IMR-90 (cell line): ENCODE results near the gene CABP4. TPM values are rescaled to one million over a fixed set of nuclear protein-coding genes. Genes with fewer than 3 reads are reported as not detected.

Experiments
- ATAC-seq: fragments of 200-7000 bp; cut with Tn5 transposase; 2 replicates; pipeline ENCODE4 v1.9.1; 2020; ENCODE audit warnings: low read depth, mild to moderate bottlenecking, moderate library complexity
- BruUV-seq: library from RNA; stranded (reverse); fragments of 400-500 nt; replicated peaks from 2 replicates; lab custom pipeline; 2021; lab: Mats Ljungman, UMichigan
- CTCF ChIA-PET: fragments of 300-600 bp; formaldehyde crosslinking; extraction: SDS; loops from one replicate; lab custom pipeline; 2021; ENCODE audit warnings: antibody characterized with exemption; lab: Yijun Ruan, JAX
- POLR2A ChIA-PET: fragments of 300-600 bp; sonication (Branson Sonifier 250); formaldehyde crosslinking; loops from one replicate; lab custom pipeline; 2022; ENCODE audit warnings: antibody characterized with exemption; ENCODE audit not compliant: unreplicated experiment; lab: Charles Lee
- DNase-seq: peaks from one replicate; pipeline ENCODE4 v3.0.0; 2013
- H2AFZ ChIP-seq: replicated peaks from 2 replicates; pipeline ENCODE3; 2013; ENCODE audit warnings: low read length, mild to moderate bottlenecking; ENCODE audit not compliant: poor library complexity
- H2AK5ac ChIP-seq: 2 replicates; pipeline ENCODE4 v1.6.1; 2013; ENCODE audit warnings: low read depth, low read length, inconsistent platforms
- H2AK9ac ChIP-seq: replicated peaks from 2 replicates; pipeline ENCODE3; 2013; ENCODE audit warnings: mild to moderate bottlenecking, low read depth, low read length, moderate library complexity; ENCODE audit not compliant: poor library complexity
- H2BK120ac ChIP-seq: 2 replicates; pipeline ENCODE4 v1.6.1; 2013; ENCODE audit warnings: low read depth, low read length, inconsistent platforms
- H2BK15ac ChIP-seq: 3 replicates; pipeline ENCODE4 v1.6.1; 2013; ENCODE audit warnings: low read depth, low read length, inconsistent platforms
- H2BK20ac ChIP-seq: 2 replicates; pipeline ENCODE4 v1.6.1; 2013; ENCODE audit warnings: low read depth, mild to moderate bottlenecking, inconsistent platforms, low read length, moderate library complexity
- H2BK5ac ChIP-seq: 2 replicates; pipeline ENCODE4 v1.6.1; 2013; ENCODE audit warnings: mild to moderate bottlenecking, low read depth, low read length, inconsistent platforms; ENCODE audit not compliant: poor library complexity, severe bottlenecking
- H3K14ac ChIP-seq: replicated peaks from 2 replicates; pipeline ENCODE4 v1.6.1; 2013; ENCODE audit warnings: low read depth, low read length, inconsistent platforms
- H3K18ac ChIP-seq: 2 replicates; pipeline ENCODE4 v1.6.1; 2013; ENCODE audit warnings: low read depth, low read length, control low read depth
- H3K23ac ChIP-seq: 2 replicates; pipeline ENCODE4 v1.6.1; 2013; ENCODE audit warnings: low read depth, low read length, inconsistent platforms
- H3K27ac ChIP-seq: 2 replicates; pipeline ENCODE4 v1.5.1; 2013; ENCODE audit warnings: mild to moderate bottlenecking, control low read depth, low read length; ENCODE audit not compliant: insufficient read depth
- H3K27me3 ChIP-seq: 2 replicates; pipeline ENCODE4 v1.6.1; 2013; ENCODE audit warnings: low read length; ENCODE audit not compliant: control insufficient read depth, insufficient read depth
- H3K36me3 ChIP-seq: 2 replicates; pipeline ENCODE4 v1.6.1; 2013; ENCODE audit warnings: low read length, mixed read lengths; ENCODE audit not compliant: control insufficient read depth, insufficient read depth
- H3K4ac ChIP-seq: 2 replicates; pipeline ENCODE4 v1.6.1; 2013; ENCODE audit warnings: low read depth, low read length, inconsistent platforms
- H3K4me1 ChIP-seq: 2 replicates; pipeline ENCODE4 v1.6.1; 2013; ENCODE audit warnings: low read length, mixed read lengths; ENCODE audit not compliant: control insufficient read depth, insufficient read depth
- H3K4me2 ChIP-seq: 2 replicates; pipeline ENCODE4 v1.6.1; 2013; ENCODE audit warnings: low read depth, mild to moderate bottlenecking, control low read depth, low read length, moderate library complexity
- H3K4me3 ChIP-seq: 2 replicates; pipeline ENCODE4 v1.5.1; 2013; ENCODE audit warnings: low read depth, mild to moderate bottlenecking, control low read depth, low read length, moderate library complexity; ENCODE audit not compliant: insufficient read depth
- H3K56ac ChIP-seq: 2 replicates; pipeline ENCODE4 v1.6.1; 2013; ENCODE audit warnings: low read length, inconsistent platforms; ENCODE audit not compliant: insufficient read depth; ENCODE audit errors: extremely low read depth
- H3K79me1 ChIP-seq, 2 experiments: 2 replicates each; pipeline ENCODE4 v1.6.1; 2013; ENCODE audit warnings: low read length in 2 of 2, inconsistent platforms in 1 of 2, low read depth in 1 of 2
- H3K9ac ChIP-seq: 2 replicates; pipeline ENCODE4 v1.6.1; 2013; ENCODE audit warnings: low read depth, low read length, control low read depth
- H3K9me1 ChIP-seq: 2 replicates; pipeline ENCODE4 v1.6.1; 2013; ENCODE audit warnings: low read length, inconsistent platforms; ENCODE audit not compliant: insufficient read depth
- H3K9me3 ChIP-seq: 2 replicates; pipeline ENCODE4 v1.6.1; 2013; ENCODE audit warnings: low read length; ENCODE audit not compliant: control insufficient read depth, insufficient read depth
- H4K20me1 ChIP-seq: 2 replicates; pipeline ENCODE4 v1.6.1; 2013; ENCODE audit warnings: low read length, inconsistent platforms; ENCODE audit not compliant: insufficient read depth
- H4K5ac ChIP-seq: 2 replicates; pipeline ENCODE4 v1.6.1; 2013; ENCODE audit warnings: mild to moderate bottlenecking, low read depth, low read length, control low read depth
- H4K8ac ChIP-seq, 2 experiments: 2 replicates each; pipeline ENCODE4 v1.6.1; 2013; ENCODE audit warnings: low read depth in 2 of 2, low read length in 2 of 2, control low read depth in 1 of 2, inconsistent platforms in 1 of 2
- H4K91ac ChIP-seq: 2 replicates; pipeline ENCODE4 v1.6.1; 2013; ENCODE audit warnings: low read depth, low read length, inconsistent platforms; ENCODE audit not compliant: insufficient read depth
- BHLHE40 ChIP-seq: fragments of 150-350 bp; IDR thresholded peaks from 2 replicates; pipeline ENCODE4 v1.6.1; 2016; ENCODE audit warnings: mild to moderate bottlenecking, low read depth, low read length
- CEBPB ChIP-seq: IDR thresholded peaks from 2 replicates; pipeline ENCODE4 v1.6.1; 2012; ENCODE audit warnings: low read depth, low read length, improper control_type of control experiment
- CHD1 ChIP-seq: IDR thresholded peaks from 2 replicates; pipeline ENCODE4 v1.6.1; 2012; ENCODE audit warnings: low read depth, low read length, improper control_type of control experiment
- FOS ChIP-seq: fragments of 150-350 bp; IDR thresholded peaks from 2 replicates; pipeline ENCODE4 v1.6.1; 2016; ENCODE audit warnings: low read depth, low read length
- MAFK ChIP-seq: IDR thresholded peaks from 2 replicates; pipeline ENCODE4 v1.6.1; 2012; ENCODE audit warnings: low read depth, low read length, improper control_type of control experiment
- MAZ ChIP-seq: IDR thresholded peaks from 2 replicates; pipeline ENCODE4 v1.6.1; 2012; ENCODE audit warnings: low read depth, mild to moderate bottlenecking, low read length, improper control_type of control experiment, moderate library complexity, borderline replicate concordance
- MXI1 ChIP-seq: IDR thresholded peaks from 2 replicates; pipeline ENCODE4 v1.6.1; 2012; ENCODE audit warnings: low read depth, mild to moderate bottlenecking, low read length, moderate library complexity, borderline replicate concordance
- NFE2L2 ChIP-seq: fragments of 150-350 bp; IDR thresholded peaks from 2 replicates; pipeline ENCODE4 v1.6.1; 2016; ENCODE audit warnings: low read depth, mild to moderate bottlenecking, low read length
- POLR2A ChIP-seq: IDR thresholded peaks from 2 replicates; pipeline ENCODE4 v1.6.1; 2012; ENCODE audit warnings: mild to moderate bottlenecking, low read depth, low read length
- RAD21 ChIP-seq: IDR thresholded peaks from 2 replicates; pipeline ENCODE4 v1.6.1; 2012; ENCODE audit warnings: low read length, improper control_type of control experiment
- RCOR1 ChIP-seq: IDR thresholded peaks from 2 replicates; pipeline ENCODE4 v1.6.1; 2012; ENCODE audit warnings: mild to moderate bottlenecking, low read length, improper control_type of control experiment; ENCODE audit not compliant: insufficient replicate concordance
- RFX5 ChIP-seq: IDR thresholded peaks from 2 replicates; pipeline ENCODE4 v1.8.0; 2012; ENCODE audit warnings: low read depth, mild to moderate bottlenecking, low read length, moderate library complexity
- SMC3 ChIP-seq: fragments of 150-350 bp; IDR thresholded peaks from 2 replicates; pipeline ENCODE4 v1.6.1; 2016; ENCODE audit warnings: low read depth, mild to moderate bottlenecking, antibody characterized with exemption, low read length, moderate library complexity
- WGBS, 2 experiments: methylation state at CpG; one replicate each; pipeline versions ENCODE4 v1.1.5 to v1.1.7; 2013; ENCODE audit warnings: missing lambda C conversion rate in 2 of 2; ENCODE audit not compliant: insufficient read length in 1 of 2; ENCODE audit errors: extremely low coverage in 2 of 2; 5-methylcytosine and 5-hydroxymethylcytosine counted together
- dilution Hi-C: fragments of 300-500 bp; cut with HindIII; formaldehyde crosslinking; loops from one replicate; pipeline ENCODE4 v1.14.3; 2018; ENCODE audit warnings: low sequenced_read_pairs; ENCODE audit not compliant: unreplicated experiment
- in situ Hi-C: fragments of 300-500 bp; cut with MboI; formaldehyde crosslinking; loops from 3 replicates; pipeline ENCODE4 v1.14.3; 2019; ENCODE audit warnings: low sequenced_read_pairs, inconsistent platforms, mixed read lengths
- intact Hi-C: fragments of 100-400 bp; cut with micrococcal nuclease; formaldehyde crosslinking; loops from 2 replicates; pipeline ENCODE4 v1.10.0; 2022
- polyA plus RNA-seq, 3 experiments: library from polyadenylated mRNA; depleted of rRNA; stranded (reverse); fragments of >200 nt; gene quantifications; 2 replicates each; pipeline ENCODE4 v1.2.3, GENCODE V29; 2012; ENCODE audit warnings: low replicate concordance in 1 of 3
- total RNA-seq: library from RNA; depleted of rRNA; stranded (reverse); fragments of >200 nt; gene quantifications from 2 replicates; pipeline ENCODE4 v1.2.3, GENCODE V29; 2012
- TF ChIP-seq, protein P1 (sequence below): fragments of 150-350 bp; IDR thresholded peaks from 2 replicates; pipeline ENCODE4 v1.6.1; 2017; ENCODE audit warnings: mild to moderate bottlenecking, antibody characterized with exemption, low read length, low read depth
- TF ChIP-seq, protein P2 (sequence below): fragments of 150-350 bp; IDR thresholded peaks from 2 replicates; pipeline ENCODE4 v1.6.1; 2016; ENCODE audit warnings: low read depth, mild to moderate bottlenecking, low read length, moderate library complexity, borderline replicate concordance
- TF ChIP-seq, protein P3 (sequence below): conservative IDR thresholded peaks from 2 replicates; pipeline ENCODE4 v1.5.1; 2012; ENCODE audit warnings: mild to moderate bottlenecking, low read depth, low read length, improper control_type of control experiment

The CABP4 gene
- total and polyA plus RNA-seq, 2 of the 4 experiments (the other 2 are of a cell fraction) = not detected

DNA sequence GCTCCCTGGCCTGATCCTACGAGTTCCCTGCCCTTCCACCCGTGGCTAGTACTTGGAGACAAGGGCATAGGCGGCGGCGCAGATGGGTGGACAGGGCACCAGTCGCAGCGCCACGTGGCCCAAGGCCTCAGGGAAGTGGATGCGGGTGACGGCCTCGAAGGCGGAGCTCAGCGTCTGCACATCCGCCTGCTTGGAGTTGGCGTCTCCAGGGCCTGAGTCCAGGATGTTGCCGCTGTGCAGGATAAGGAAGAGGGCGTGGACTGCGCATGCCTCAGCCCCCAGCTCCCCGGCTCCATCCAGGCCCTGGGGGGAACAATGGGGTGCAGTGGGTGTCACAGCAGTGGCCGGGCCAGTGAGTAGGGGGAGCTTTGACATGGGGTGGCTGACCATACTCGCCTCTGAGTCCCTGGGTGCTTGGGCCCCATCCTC is 43.4 kb downstream of the CABP4 start:
- H3K18ac ChIP-seq = no peak overlapping the region
- H3K56ac ChIP-seq = no peak overlapping the region
- no peak for TF ChIP-seq BHLHE40
- TF ChIP-seq, protein P1, sequence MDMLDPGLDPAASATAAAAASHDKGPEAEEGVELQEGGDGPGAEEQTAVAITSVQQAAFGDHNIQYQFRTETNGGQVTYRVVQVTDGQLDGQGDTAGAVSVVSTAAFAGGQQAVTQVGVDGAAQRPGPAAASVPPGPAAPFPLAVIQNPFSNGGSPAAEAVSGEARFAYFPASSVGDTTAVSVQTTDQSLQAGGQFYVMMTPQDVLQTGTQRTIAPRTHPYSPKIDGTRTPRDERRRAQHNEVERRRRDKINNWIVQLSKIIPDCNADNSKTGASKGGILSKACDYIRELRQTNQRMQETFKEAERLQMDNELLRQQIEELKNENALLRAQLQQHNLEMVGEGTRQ = no peak
- TF ChIP-seq RFX5 = no peak
- TF ChIP-seq RCOR1 = no peak
- no peak for TF ChIP-seq MAZ
- TF ChIP-seq SMC3 = no peak
- TF ChIP-seq, protein P2, sequence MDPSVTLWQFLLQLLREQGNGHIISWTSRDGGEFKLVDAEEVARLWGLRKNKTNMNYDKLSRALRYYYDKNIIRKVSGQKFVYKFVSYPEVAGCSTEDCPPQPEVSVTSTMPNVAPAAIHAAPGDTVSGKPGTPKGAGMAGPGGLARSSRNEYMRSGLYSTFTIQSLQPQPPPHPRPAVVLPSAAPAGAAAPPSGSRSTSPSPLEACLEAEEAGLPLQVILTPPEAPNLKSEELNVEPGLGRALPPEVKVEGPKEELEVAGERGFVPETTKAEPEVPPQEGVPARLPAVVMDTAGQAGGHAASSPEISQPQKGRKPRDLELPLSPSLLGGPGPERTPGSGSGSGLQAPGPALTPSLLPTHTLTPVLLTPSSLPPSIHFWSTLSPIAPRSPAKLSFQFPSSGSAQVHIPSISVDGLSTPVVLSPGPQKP = no peak
- TF ChIP-seq MAFK = no peak
- TF ChIP-seq, protein P3, sequence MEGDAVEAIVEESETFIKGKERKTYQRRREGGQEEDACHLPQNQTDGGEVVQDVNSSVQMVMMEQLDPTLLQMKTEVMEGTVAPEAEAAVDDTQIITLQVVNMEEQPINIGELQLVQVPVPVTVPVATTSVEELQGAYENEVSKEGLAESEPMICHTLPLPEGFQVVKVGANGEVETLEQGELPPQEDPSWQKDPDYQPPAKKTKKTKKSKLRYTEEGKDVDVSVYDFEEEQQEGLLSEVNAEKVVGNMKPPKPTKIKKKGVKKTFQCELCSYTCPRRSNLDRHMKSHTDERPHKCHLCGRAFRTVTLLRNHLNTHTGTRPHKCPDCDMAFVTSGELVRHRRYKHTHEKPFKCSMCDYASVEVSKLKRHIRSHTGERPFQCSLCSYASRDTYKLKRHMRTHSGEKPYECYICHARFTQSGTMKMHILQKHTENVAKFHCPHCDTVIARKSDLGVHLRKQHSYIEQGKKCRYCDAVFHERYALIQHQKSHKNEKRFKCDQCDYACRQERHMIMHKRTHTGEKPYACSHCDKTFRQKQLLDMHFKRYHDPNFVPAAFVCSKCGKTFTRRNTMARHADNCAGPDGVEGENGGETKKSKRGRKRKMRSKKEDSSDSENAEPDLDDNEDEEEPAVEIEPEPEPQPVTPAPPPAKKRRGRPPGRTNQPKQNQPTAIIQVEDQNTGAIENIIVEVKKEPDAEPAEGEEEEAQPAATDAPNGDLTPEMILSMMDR = no peak
- no peak for TF ChIP-seq FOS
- no peak for TF ChIP-seq CHD1
- TF ChIP-seq RAD21 = no peak
- TF ChIP-seq CEBPB = no peak
- TF ChIP-seq NFE2L2 = no peak
- TF ChIP-seq POLR2A = no peak
- TF ChIP-seq MXI1 = no peak
- no peak overlapping the region for H3K14ac ChIP-seq
- H3K4ac ChIP-seq = no peak overlapping the region
- intact Hi-C loops (no loop called here), in situ Hi-C loops (no loop called here), dilution Hi-C loops (no loop called here)
- H2AFZ ChIP-seq = peak overlapping the region; percentile 33
- H3K79me1 ChIP-seq = peaks cover 4 to 18% of the 10 kb centered on the region in 2 experiments; a peak in 3 of 4 replicates
- ATAC-seq = no peak
- no peak overlapping the region for H4K5ac ChIP-seq
- H3K4me1 ChIP-seq = no peaks in the 10 kb centered on the region
- no peak overlapping the region for H2AK9ac ChIP-seq
- no peak for DNase-seq
- H3K23ac ChIP-seq = no peak overlapping the region
- CTCF ChIA-PET = no interaction called here
- H3K36me3 ChIP-seq = peaks cover 32% of the 10 kb centered on the region
- no peak overlapping the region for H3K4me2 ChIP-seq
- POLR2A ChIA-PET = no interaction called here
- no peak overlapping the region for H2BK5ac ChIP-seq
- no peak overlapping the region for H2BK120ac ChIP-seq
- WGBS, 2 experiments = 89% methylated on average over 13 of the region's 21 CpGs; no CpG with 5 or more reads in 1 of the 2 experiments
- no peaks in the 10 kb centered on the region for H3K9me3 ChIP-seq
- H3K27ac ChIP-seq = no peak overlapping the region
- H3K9me1 ChIP-seq = peaks cover 4% of the 10 kb centered on the region
- H2BK15ac ChIP-seq = no peak overlapping the region
- no peak overlapping the region for H4K91ac ChIP-seq
- H4K8ac ChIP-seq = no peak overlapping the region
- no peaks in the 10 kb centered on the region for H3K27me3 ChIP-seq
- H4K20me1 ChIP-seq = no peaks in the 10 kb centered on the region
- no peak overlapping the region for H3K9ac ChIP-seq
- BruUV-seq = no TSS peak
- H2AK5ac ChIP-seq = no peak overlapping the region
- H2BK20ac ChIP-seq = no peak overlapping the region
- H3K4me3 ChIP-seq = no peak overlapping the region
